CD4-positive, alpha-beta memory T cell (primary cell): Measurements from ENCODE around the gene RFPL1. TPM values are rescaled to one million over a fixed set of nuclear protein-coding genes. Genes with fewer than 3 reads are reported as not detected.
A peak's percentile ranks its signal among the peaks of the same experiment; 100 is the strongest.
"Not testable (repeated sequence)": the region's sequence is repeated elsewhere in the genome, so short reads cannot be mapped to it uniquely, and the experiment has no call there.

Source experiments
- CTCF ChIA-PET: fragments of 350-600 bp; sonication (Branson Sonifier 250); formaldehyde crosslinking; loops from one replicate; lab custom pipeline; 2021; ENCODE audit warnings: inconsistent platforms; ENCODE audit not compliant: partially characterized antibody; lab: Charles Lee
- POLR2A ChIA-PET: fragments of 350-600 bp; sonication (Branson Sonifier 250); formaldehyde crosslinking; loops from one replicate; lab custom pipeline; 2021; ENCODE audit not compliant: partially characterized antibody; lab: Charles Lee
- DNase-seq, 5 donors: peaks; one replicate each; pipeline versions ENCODE4 v3.0.0 to v3.0.0-alpha.2; 2020 to 2022; ENCODE audit warnings: mixed read lengths in 1 of 5
- H3K27ac ChIP-seq: one replicate; pipeline ENCODE4 v1.7.0; 2013; ENCODE audit warnings: low read depth, low read length
- H3K27me3 ChIP-seq: 2 replicates; pipeline ENCODE4 v1.7.0; 2013; ENCODE audit warnings: mild to moderate bottlenecking, low read length, moderate library complexity; ENCODE audit not compliant: insufficient read depth
- H3K36me3 ChIP-seq: 2 replicates; pipeline ENCODE4 v1.7.0; 2013; ENCODE audit warnings: mild to moderate bottlenecking, low read length, moderate library complexity; ENCODE audit not compliant: insufficient read depth
- H3K4me1 ChIP-seq: 2 replicates; pipeline ENCODE4 v1.7.0; 2013; ENCODE audit warnings: mild to moderate bottlenecking, low read length, moderate library complexity; ENCODE audit not compliant: insufficient read depth
- H3K4me3 ChIP-seq, 2 donors: one replicate each; pipeline ENCODE4 v1.7.0; 2013; ENCODE audit warnings: low read length in 2 of 2, mild to moderate bottlenecking in 1 of 2
- H3K9me3 ChIP-seq, 2 donors: one replicate each; pipeline ENCODE4 v1.7.0; 2013; ENCODE audit warnings: low read length in 2 of 2, control low read depth in 1 of 2; ENCODE audit not compliant: control insufficient read depth in 1 of 2
- H3K27ac Mint-ChIP-seq, 7 donors: one replicate each; pipeline ENCODE4 v1.8.0; 2020 to 2021; ENCODE audit warnings: mixed read lengths in 7 of 7, mild to moderate bottlenecking in 6 of 7, inconsistent platforms in 3 of 7, moderate library complexity in 3 of 7
- H3K27me3 Mint-ChIP-seq, 2 donors: one replicate each; pipeline ENCODE4 v1.8.0; 2020 to 2021; ENCODE audit warnings: mixed read lengths in 2 of 2
- H3K36me3 Mint-ChIP-seq, 2 donors: one replicate each; pipeline ENCODE4 v1.8.0; 2020 to 2021; ENCODE audit warnings: mixed read lengths in 2 of 2, inconsistent platforms in 1 of 2, mild to moderate bottlenecking in 1 of 2
- H3K4me1 Mint-ChIP-seq, 4 donors: one replicate each; pipeline ENCODE4 v1.8.0; 2020 to 2021; ENCODE audit warnings: mixed read lengths in 4 of 4, mild to moderate bottlenecking in 1 of 4
- H3K4me3 Mint-ChIP-seq, 8 donors: one replicate each; pipeline ENCODE4 v1.8.0; 2020 to 2021; ENCODE audit warnings: mixed read lengths in 8 of 8, mild to moderate bottlenecking in 7 of 8, moderate library complexity in 6 of 8, inconsistent platforms in 3 of 8
- H3K9me3 Mint-ChIP-seq, 8 donors: one replicate each; pipeline ENCODE4 v1.8.0; 2020 to 2021; ENCODE audit warnings: mixed read lengths in 8 of 8, mild to moderate bottlenecking in 5 of 8, inconsistent platforms in 3 of 8, moderate library complexity in 1 of 8
- intact Hi-C: fragments of 100-400 bp; cut with micrococcal nuclease; formaldehyde crosslinking; loops from one replicate; pipeline ENCODE4 v1.15.1; 2023
- polyA plus RNA-seq, 2 donors: library from polyadenylated mRNA; unstranded; fragments of 300-500 nt; fragmentation: Illumina TruSeq; gene quantifications; one replicate each; pipeline ENCODE4 v1.2.3, GENCODE V29; 2021
- total RNA-seq, 2 experiments: library from RNA; stranded (reverse); gene quantifications; one replicate each; pipeline ENCODE4 v1.2.3, GENCODE V29; 2021

Gene RFPL1
- total and polyA plus RNA-seq, 4 experiments from 2014 or later = not detected

- peaks cover 14% of the 10 kb centered on the region for H3K4me1 ChIP-seq
- POLR2A ChIA-PET, H3K36me3 ChIP-seq, CTCF ChIA-PET, H3K27ac ChIP-seq, H3K27ac Mint-ChIP-seq, H3K9me3 ChIP-seq, DNase-seq, H3K27me3 ChIP-seq, H3K27me3 Mint-ChIP-seq, H3K36me3 Mint-ChIP-seq, H3K4me3 Mint-ChIP-seq, H3K9me3 Mint-ChIP-seq, H3K4me3 ChIP-seq: not testable (repeated sequence)
- H3K4me1 Mint-ChIP-seq = peaks cover 12 to 21% (median 15%) of the 10 kb centered on the region in 4 donors
- intact Hi-C loops = loop anchor here (10.0 kb wide), 1 partner anchor 346 kb away; the partner anchor contains the start of genes UQCR10 and ZMAT5
Observed at GRCh38 chr22:29418704-29419103, 19.7 kb upstream of the RFPL1 start.

GRCh38 chr22:29426476-29426875, 11.9 kb upstream of the RFPL1 start:
- Histone ChIP-seq H3K27ac (no peak overlapping the region), H3K36me3 (no peaks in the 10 kb centered on the region), H3K4me3 (no peak overlapping the region), H3K27me3 (no peaks in the 10 kb centered on the region), H3K4me1 (no peaks in the 10 kb centered on the region), H3K9me3 (no peaks in the 10 kb centered on the region)
- H3K36me3 Mint-ChIP-seq = no peaks in the 10 kb centered on the region
- intact Hi-C loops = no loop called here
- no peak overlapping the region for H3K27ac Mint-ChIP-seq
- no peaks in the 10 kb centered on the region for H3K4me1 Mint-ChIP-seq
- H3K9me3 Mint-ChIP-seq = no peaks in the 10 kb centered on the region
- ChIA-PET CTCF (no interaction called here), POLR2A (no interaction called here)
- peaks cover 7 to 8% of the 10 kb centered on the region in 2 donors for H3K27me3 Mint-ChIP-seq
- no peak overlapping the region for H3K4me3 Mint-ChIP-seq
- DNase-seq = no peak

GRCh38 chr22:29427176-29427760, 11.1 kb upstream of the RFPL1 start:
- Mint-ChIP-seq H3K36me3 (no peaks in the 10 kb centered on the region), H3K4me3 (no peak overlapping the region), H3K27me3 (peaks cover 5 to 7% of the 10 kb centered on the region in 2 donors), H3K27ac (no peak overlapping the region), H3K9me3 (no peaks in the 10 kb centered on the region), H3K4me1 (no peaks in the 10 kb centered on the region)
- ChIA-PET CTCF (no interaction called here), POLR2A (no interaction called here)
- H3K4me1 ChIP-seq = no peaks in the 10 kb centered on the region
- DNase-seq = no peak
- H3K27me3 ChIP-seq = no peaks in the 10 kb centered on the region
- no peaks in the 10 kb centered on the region for H3K9me3 ChIP-seq
- no peak overlapping the region for H3K27ac ChIP-seq
- intact Hi-C loops = no loop called here
- no peaks in the 10 kb centered on the region for H3K36me3 ChIP-seq
- no peak overlapping the region for H3K4me3 ChIP-seq

- no peak overlapping the region for H3K27ac ChIP-seq
- H3K36me3 Mint-ChIP-seq = no peaks in the 10 kb centered on the region
- H3K4me1 Mint-ChIP-seq = no peaks in the 10 kb centered on the region
- H3K36me3 ChIP-seq = no peaks in the 10 kb centered on the region
- H3K4me3 Mint-ChIP-seq = no peak overlapping the region
- no peak overlapping the region for H3K4me3 ChIP-seq
- peaks cover 14 to 15% of the 10 kb centered on the region in 2 donors for H3K27me3 Mint-ChIP-seq
- H3K9me3 ChIP-seq = no peaks in the 10 kb centered on the region
- H3K9me3 Mint-ChIP-seq = no peaks in the 10 kb centered on the region
- no peak for DNase-seq
- no peaks in the 10 kb centered on the region for H3K4me1 ChIP-seq
- intact Hi-C loops = no loop called here
- ChIA-PET CTCF (interaction anchor here (1.6 kb wide), 1 partner anchor 20 kb away, joined by 3 read pairs; no protein-coding TSS in a partner anchor), POLR2A (no interaction called here)
- H3K27me3 ChIP-seq = no peaks in the 10 kb centered on the region
- H3K27ac Mint-ChIP-seq = no peak overlapping the region
Observed at GRCh38 chr22:29431986-29432385, 6.4 kb upstream of the RFPL1 start.

GRCh38 chr22:29433856-29434255, 4.5 kb upstream of the RFPL1 start:
- Histone ChIP-seq H3K9me3 (no peaks in the 10 kb centered on the region), H3K4me1 (no peaks in the 10 kb centered on the region), H3K4me3 (no peak overlapping the region), H3K36me3 (no peaks in the 10 kb centered on the region), H3K27me3 (no peaks in the 10 kb centered on the region), H3K27ac (no peak overlapping the region)
- Mint-ChIP-seq H3K9me3 (no peaks in the 10 kb centered on the region), H3K4me3 (no peak overlapping the region), H3K27me3 (peaks cover 13 to 14% of the 10 kb centered on the region in 2 donors), H3K27ac (no peak overlapping the region), H3K36me3 (no peaks in the 10 kb centered on the region), H3K4me1 (no peaks in the 10 kb centered on the region)
- CTCF ChIA-PET = no interaction called here
- DNase-seq = no peak
- POLR2A ChIA-PET = no interaction called here
- intact Hi-C loops = no loop called here

GRCh38 chr22:29434288-29434687, 4.1 kb upstream of the RFPL1 start:
- Histone ChIP-seq H3K4me3 (no peak overlapping the region), H3K36me3 (no peaks in the 10 kb centered on the region), H3K9me3 (no peaks in the 10 kb centered on the region), H3K4me1 (no peaks in the 10 kb centered on the region), H3K27me3 (no peaks in the 10 kb centered on the region), H3K27ac (no peak overlapping the region)
- CTCF ChIA-PET = no interaction called here
- POLR2A ChIA-PET = no interaction called here
- H3K4me1 Mint-ChIP-seq = no peaks in the 10 kb centered on the region
- intact Hi-C loops = no loop called here
- H3K27me3 Mint-ChIP-seq = peaks cover 13 to 14% of the 10 kb centered on the region in 2 donors
- no peak overlapping the region for H3K27ac Mint-ChIP-seq
- DNase-seq = no peak
- no peak overlapping the region for H3K4me3 Mint-ChIP-seq
- no peaks in the 10 kb centered on the region for H3K9me3 Mint-ChIP-seq
- H3K36me3 Mint-ChIP-seq = no peaks in the 10 kb centered on the region

- Mint-ChIP-seq H3K9me3 (no peaks in the 10 kb centered on the region), H3K4me3 (no peak overlapping the region), H3K27me3 (peaks cover 14% of the 10 kb centered on the region in 2 donors), H3K36me3 (no peaks in the 10 kb centered on the region), H3K4me1 (no peaks in the 10 kb centered on the region), H3K27ac (peak overlapping the region in 1 of 7 donors; percentile 61)
- POLR2A ChIA-PET = no interaction called here
- CTCF ChIA-PET = no interaction called here
- intact Hi-C loops = no loop called here
- Histone ChIP-seq H3K27me3 (no peaks in the 10 kb centered on the region), H3K27ac (no peak overlapping the region), H3K4me1 (no peaks in the 10 kb centered on the region), H3K36me3 (no peaks in the 10 kb centered on the region), H3K9me3 (no peaks in the 10 kb centered on the region), H3K4me3 (no peak overlapping the region)
- no peak for DNase-seq
Observed at GRCh38 chr22:29435236-29436136, 2.9 kb upstream of the RFPL1 start.
